H9 (cell line): Measurements from ENCODE around the gene FLVCR2. TPM values are rescaled to one million over a fixed set of nuclear protein-coding genes. Genes with fewer than 3 reads are reported as not detected.

Source experiments
- DNase-seq: peaks from one replicate; pipeline ENCODE4 v3.0.0-alpha.2; 2017
- H2AFZ ChIP-seq: one replicate; pipeline ENCODE4 v1.6.1; 2013; ENCODE audit warnings: mild to moderate bottlenecking, low read length, control low read depth, moderate library complexity
- H2AK5ac ChIP-seq: 2 replicates; pipeline ENCODE4 v1.6.1; 2013; ENCODE audit warnings: low read length, control low read depth, mixed read lengths; ENCODE audit not compliant: insufficient read length
- H2BK120ac ChIP-seq: one replicate; pipeline ENCODE4 v1.6.1; 2013; ENCODE audit warnings: low read depth, mild to moderate bottlenecking, low read length, control low read depth, inconsistent platforms; ENCODE audit not compliant: poor library complexity, severe bottlenecking
- H2BK12ac ChIP-seq: 2 replicates; pipeline ENCODE4 v1.6.1; 2013; ENCODE audit warnings: low read length, control low read depth, mixed read lengths, low read depth; ENCODE audit not compliant: insufficient read length
- H2BK15ac ChIP-seq: 2 replicates; pipeline ENCODE4 v1.6.1; 2013; ENCODE audit warnings: low read depth, low read length, control low read depth
- H2BK20ac ChIP-seq: one replicate; pipeline ENCODE4 v1.6.1; 2013; ENCODE audit warnings: low read depth, mild to moderate bottlenecking, low read length, control low read depth, inconsistent platforms; ENCODE audit not compliant: poor library complexity, severe bottlenecking
- H2BK5ac ChIP-seq: 2 replicates; pipeline ENCODE4 v1.6.1; 2013; ENCODE audit warnings: low read length, control low read depth, mixed read lengths; ENCODE audit not compliant: insufficient read length
- H3K14ac ChIP-seq: 2 replicates; pipeline ENCODE4 v1.6.1; 2013; ENCODE audit warnings: low read length, control low read depth; ENCODE audit not compliant: insufficient read depth
- H3K18ac ChIP-seq: 2 replicates; pipeline ENCODE4 v1.6.1; 2013; ENCODE audit warnings: low read depth, mild to moderate bottlenecking, mixed read lengths, low read length, control low read depth; ENCODE audit not compliant: insufficient read length
- H3K23ac ChIP-seq: 2 replicates; pipeline ENCODE4 v1.6.1; 2013; ENCODE audit warnings: low read length, control low read depth, mixed read lengths, low read depth; ENCODE audit not compliant: insufficient read length
- H3K23me2 ChIP-seq: 2 replicates; pipeline ENCODE4 v1.6.1; 2013; ENCODE audit warnings: low read depth, mild to moderate bottlenecking, mixed read lengths, low read length, control low read depth; ENCODE audit not compliant: insufficient read length, poor library complexity, severe bottlenecking
- H3K27ac ChIP-seq: 2 replicates; pipeline ENCODE4 v1.5.1; 2013; ENCODE audit warnings: low read length, control low read depth, mixed read lengths, low read depth; ENCODE audit not compliant: insufficient read length
- H3K27me3 ChIP-seq: 2 replicates; pipeline ENCODE4 v1.6.1; 2013; ENCODE audit warnings: low read length, control low read depth, inconsistent platforms; ENCODE audit not compliant: insufficient read depth
- H3K4ac ChIP-seq: 2 replicates; pipeline ENCODE4 v1.6.1; 2013; ENCODE audit warnings: low read depth, mild to moderate bottlenecking, control low read depth, inconsistent platforms, low read length, moderate library complexity
- H3K4me1 ChIP-seq: 2 replicates; pipeline ENCODE4 v1.6.1; 2013; ENCODE audit warnings: low read length, control low read depth, inconsistent platforms; ENCODE audit not compliant: insufficient read depth
- H3K4me2 ChIP-seq: 2 replicates; pipeline ENCODE4 v1.6.1; 2013; ENCODE audit warnings: low read length, control low read depth, mixed read lengths; ENCODE audit not compliant: insufficient read length, insufficient read depth
- H3K56ac ChIP-seq: 2 replicates; pipeline ENCODE4 v1.6.1; 2013; ENCODE audit warnings: low read depth, mild to moderate bottlenecking, mixed read lengths, low read length, control low read depth; ENCODE audit not compliant: insufficient read length
- H3K79me1 ChIP-seq: 2 replicates; pipeline ENCODE4 v1.6.1; 2013; ENCODE audit warnings: low read depth, mild to moderate bottlenecking, moderate library complexity, low read length, control low read depth, inconsistent platforms; ENCODE audit not compliant: insufficient read depth, poor library complexity, severe bottlenecking
- H3K79me2 ChIP-seq: 2 replicates; pipeline ENCODE4 v1.6.1; 2013; ENCODE audit warnings: low read length, control low read depth, inconsistent platforms; ENCODE audit not compliant: insufficient read depth
- H3K9ac ChIP-seq: 2 replicates; pipeline ENCODE4 v1.6.1; 2013; ENCODE audit warnings: low read length, control low read depth, mixed read lengths; ENCODE audit not compliant: insufficient read length; ENCODE audit errors: extremely low read depth
- H3K9me3 ChIP-seq: one replicate; pipeline ENCODE4 v1.6.1; 2013; ENCODE audit warnings: low read depth, low read length, inconsistent platforms; ENCODE audit not compliant: control insufficient read depth
- H3T11ph ChIP-seq: one replicate; pipeline ENCODE4 v1.6.1; 2013; ENCODE audit warnings: mild to moderate bottlenecking, low read length, control low read depth, inconsistent platforms
- H4K20me1 ChIP-seq: one replicate; pipeline ENCODE4 v1.6.1; 2013; ENCODE audit not compliant: control insufficient read depth, insufficient read length, insufficient read depth
- H4K5ac ChIP-seq: 2 replicates; pipeline ENCODE4 v1.6.1; 2013; ENCODE audit warnings: low read depth, mild to moderate bottlenecking, mixed read lengths, low read length, control low read depth; ENCODE audit not compliant: insufficient read length
- H4K8ac ChIP-seq: replicated peaks from 2 replicates; pipeline ENCODE4 v1.6.1; 2013; ENCODE audit warnings: low read length, control low read depth, mixed read lengths, low read depth; ENCODE audit not compliant: insufficient read length
- H4K91ac ChIP-seq: 2 replicates; pipeline ENCODE4 v1.6.1; 2013; ENCODE audit warnings: low read depth, mild to moderate bottlenecking, moderate library complexity, mixed read lengths, low read length, control low read depth; ENCODE audit not compliant: insufficient read length
- H3K27ac Mint-ChIP-seq, 3 experiments: 2 replicates in 2 of 3; 3 replicates in 1 of 3; pipeline ENCODE4 v1.8.0; 2020 to 2021; ENCODE audit warnings: mixed read lengths in 3 of 3, mild to moderate bottlenecking in 1 of 3, moderate library complexity in 1 of 3
- H3K27me3 Mint-ChIP-seq: 2 replicates; pipeline ENCODE4 v1.8.0; 2021; ENCODE audit warnings: low read depth, mild to moderate bottlenecking, moderate library complexity, mixed read lengths
- H3K36me3 Mint-ChIP-seq, 3 experiments: 2 replicates in 2 of 3; 3 replicates in 1 of 3; pipeline ENCODE4 v1.8.0; 2020 to 2021; ENCODE audit warnings: low read depth in 3 of 3, mixed read lengths in 3 of 3; ENCODE audit not compliant: insufficient read depth in 1 of 3
- H3K4me1 Mint-ChIP-seq, 2 experiments: 2 replicates each; pipeline ENCODE4 v1.8.0; 2020; ENCODE audit warnings: mixed read lengths in 2 of 2
- H3K4me3 Mint-ChIP-seq, 2 experiments: 2 replicates in 1 of 2; 3 replicates in 1 of 2; pipeline ENCODE4 v1.8.0; 2020 to 2021; ENCODE audit warnings: mild to moderate bottlenecking in 2 of 2, mixed read lengths in 2 of 2, moderate library complexity in 1 of 2
- H3K9me3 Mint-ChIP-seq, 2 experiments: 2 replicates in 1 of 2; 3 replicates in 1 of 2; pipeline ENCODE4 v1.8.0; 2020; ENCODE audit warnings: mild to moderate bottlenecking in 2 of 2, mixed read lengths in 2 of 2, moderate library complexity in 1 of 2
- CTCF ChIP-seq: fragments of 200-600 bp; sonication (generic); conservative IDR thresholded peaks from 3 replicates; pipeline ENCODE4 v1.8.0; 2021; ENCODE audit warnings: antibody characterized with exemption, mild to moderate bottlenecking
- WGBS: extraction: QIAGEN DNeasy Blood & Tissue Kit; methylation state at CpG from one replicate; pipeline ENCODE4 v1.1.7; 2013; ENCODE audit warnings: missing lambda C conversion rate, low lambda C conversion rate, mixed read lengths; ENCODE audit not compliant: insufficient read length; ENCODE audit errors: extremely low coverage; 5-methylcytosine and 5-hydroxymethylcytosine counted together
- total RNA-seq: library from RNA; stranded (reverse); gene quantifications from 2 replicates; pipeline ENCODE4 v1.2.1, GENCODE V29; 2021

Gene FLVCR2
- total RNA-seq, 1 experiment from 2014 or later, result 7.1 TPM

- no peak overlapping the region for H3K18ac ChIP-seq
- no peak overlapping the region for H2BK120ac ChIP-seq
- no peak overlapping the region for H2AK5ac ChIP-seq
- H3K23ac ChIP-seq, result no peak overlapping the region
- no peak for TF ChIP-seq CTCF
- no peaks in the 10 kb centered on the region for H3K79me1 ChIP-seq
- H3T11ph ChIP-seq, result no peak overlapping the region
- H4K8ac ChIP-seq, result no peak overlapping the region
- H3K9me3 ChIP-seq, result no peaks in the 10 kb centered on the region
- H3K36me3 Mint-ChIP-seq, result no peaks in the 10 kb centered on the region
- no peaks in the 10 kb centered on the region for H4K20me1 ChIP-seq
- H4K5ac ChIP-seq, result no peak overlapping the region
- peaks cover 6% of the 10 kb centered on the region for H3K4me1 ChIP-seq
- no CpG with 5 or more reads among the region's 3 CpGs for WGBS
- peaks cover 7% of the 10 kb centered on the region for H3K27me3 Mint-ChIP-seq
- H3K4ac ChIP-seq, result no peak overlapping the region
- H3K4me2 ChIP-seq, result peak overlapping the region; percentile 26
- H2BK5ac ChIP-seq, result no peak overlapping the region
- H3K4me1 Mint-ChIP-seq, result peaks cover 14 to 17% of the 10 kb centered on the region in 2 experiments; a peak in 3 of 4 replicates
- no peak for DNase-seq
- no peak overlapping the region for H3K9ac ChIP-seq
- H2AFZ ChIP-seq, result no peak overlapping the region
- H4K91ac ChIP-seq, result no peak overlapping the region
- no peaks in the 10 kb centered on the region; the same call in 1 of the 2 replicates for H3K27me3 ChIP-seq
- H3K14ac ChIP-seq, result no peak overlapping the region
- H3K56ac ChIP-seq, result no peak overlapping the region
- H2BK15ac ChIP-seq, result no peak overlapping the region
- H3K79me2 ChIP-seq, result no peaks in the 10 kb centered on the region
- no peak overlapping the region for H2BK12ac ChIP-seq
- no peak overlapping the region for H3K27ac ChIP-seq
- H3K27ac Mint-ChIP-seq, result no peak overlapping the region
- peak overlapping the region in 1 of 2 experiments; percentile 90; a peak in 3 of 5 replicates for H3K4me3 Mint-ChIP-seq
- no peaks in the 10 kb centered on the region for H3K9me3 Mint-ChIP-seq
- peaks cover 14% of the 10 kb centered on the region for H3K23me2 ChIP-seq
- no peak overlapping the region for H2BK20ac ChIP-seq
Observed at GRCh38 chr14:75579882-75580281, 1.5 kb downstream of the FLVCR2 start.
